Stimulated activated naive B cell treated with anti-CD40 and anti-IgM and Interleukin-4, amounts not matched to agents 10 μg/mL and 1 μg/mL and 100 μg/mL, for 72 hours (primary cell): Measurements from ENCODE around the gene LRRC8D.

ENCODE experiments used
- ATAC-seq, 2 donors: fragments of 150-1000 bp; cut with Tn5 transposase; replicated peaks; 2 replicates each; pipeline ENCODE4 v1.10.0; 2021; ENCODE audit warnings: moderate library complexity in 1 of 2
- DNase-seq: peaks from one replicate; pipeline ENCODE4 v3.0.0; 2021
- H3K27ac Mint-ChIP-seq: one replicate; pipeline ENCODE4 v1.8.0; 2022; ENCODE audit warnings: mild to moderate bottlenecking, mixed read lengths
- H3K27me3 Mint-ChIP-seq, 2 donors: one replicate each; pipeline ENCODE4 v1.8.0; 2022; ENCODE audit warnings: mixed read lengths in 2 of 2
- H3K36me3 Mint-ChIP-seq, 2 donors: one replicate each; pipeline ENCODE4 v1.8.0; 2022; ENCODE audit warnings: mixed read lengths in 2 of 2, mild to moderate bottlenecking in 1 of 2
- H3K4me1 Mint-ChIP-seq, 2 donors: one replicate each; pipeline ENCODE4 v1.8.0; 2022; ENCODE audit warnings: mixed read lengths in 2 of 2, mild to moderate bottlenecking in 1 of 2
- H3K4me3 Mint-ChIP-seq, 2 donors: one replicate each; pipeline ENCODE4 v1.8.0; 2022; ENCODE audit warnings: mild to moderate bottlenecking in 2 of 2, mixed read lengths in 2 of 2, moderate library complexity in 1 of 2
- H3K9me3 Mint-ChIP-seq, 2 donors: one replicate each; pipeline ENCODE4 v1.8.0; 2022; ENCODE audit warnings: mixed read lengths in 2 of 2, mild to moderate bottlenecking in 1 of 2

The LRRC8D gene

GRCh38 chr1:89952605-89953130, 131.8 kb downstream of the LRRC8D start:
- Mint-ChIP-seq H3K9me3 (no peaks in the 10 kb centered on the region), H3K4me3 (no peak overlapping the region), H3K4me1 (peaks cover 13 to 22% of the 10 kb centered on the region in 2 donors), H3K27ac (no peak overlapping the region), H3K27me3 (no peaks in the 10 kb centered on the region), H3K36me3 (no peaks in the 10 kb centered on the region)
- ATAC-seq: no peak
- DNase-seq: no peak

DNA sequence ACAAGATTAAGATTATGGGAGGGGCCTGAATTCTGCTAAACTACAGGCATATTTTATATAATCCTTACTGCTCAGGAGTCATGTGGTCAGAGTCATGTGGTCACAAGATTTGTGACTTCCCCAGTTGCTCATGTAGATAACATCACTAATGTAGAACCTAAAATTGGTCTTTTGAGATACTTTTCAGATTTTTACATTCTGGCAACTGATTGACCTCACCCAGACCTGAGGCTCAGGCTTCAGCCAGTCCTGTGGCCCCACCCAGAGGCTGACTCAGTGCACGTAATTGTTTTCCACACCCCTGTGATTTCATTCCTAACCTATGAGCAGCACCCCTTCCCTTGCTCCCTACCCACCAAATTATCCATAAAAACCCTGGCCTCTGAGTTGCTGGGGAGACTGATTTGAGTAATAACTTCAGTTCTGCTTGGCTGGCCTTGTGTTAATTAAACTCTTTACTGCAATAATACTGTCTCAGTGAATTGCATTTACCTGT, 132.3 kb downstream of the LRRC8D start:
- peak; percentile 71 to 77 for ATAC-seq
- no peak for DNase-seq
- H3K4me1 Mint-ChIP-seq: peaks cover 13 to 22% of the 10 kb centered on the region in 2 donors
- no peak overlapping the region for H3K27ac Mint-ChIP-seq
- no peak overlapping the region for H3K4me3 Mint-ChIP-seq
- H3K27me3 Mint-ChIP-seq: no peaks in the 10 kb centered on the region
- peaks cover 0 to 1% of the 10 kb centered on the region in 2 donors for H3K9me3 Mint-ChIP-seq
- H3K36me3 Mint-ChIP-seq: peaks cover 0 to 2% of the 10 kb centered on the region in 2 donors

DNA sequence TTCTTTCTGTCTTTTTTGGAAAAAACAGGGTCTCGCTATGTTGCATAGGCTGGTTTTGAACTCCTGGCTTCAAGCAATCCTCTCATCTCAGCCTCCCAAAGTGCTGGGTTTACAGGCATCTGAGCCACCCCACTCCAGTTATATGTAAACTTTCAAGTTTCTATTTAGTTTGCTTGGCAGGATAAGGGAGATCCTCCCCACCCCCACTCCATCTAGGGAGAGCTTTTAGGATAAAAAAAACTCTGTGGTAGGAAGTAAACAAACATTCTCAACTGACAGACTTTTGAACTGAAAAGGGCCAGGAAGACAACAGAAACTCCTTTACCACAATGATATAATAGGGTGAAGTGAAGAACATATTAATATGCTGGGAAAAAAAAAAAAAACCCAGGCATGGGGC, 133.1 kb downstream of the LRRC8D start:
- H3K4me1 Mint-ChIP-seq: peaks cover 13 to 22% of the 10 kb centered on the region in 2 donors
- no peaks in the 10 kb centered on the region for H3K27me3 Mint-ChIP-seq
- peaks cover 0 to 1% of the 10 kb centered on the region in 2 donors for H3K9me3 Mint-ChIP-seq
- no peak overlapping the region for H3K27ac Mint-ChIP-seq
- peaks cover 0 to 4% of the 10 kb centered on the region in 2 donors for H3K36me3 Mint-ChIP-seq
- DNase-seq: no peak
- no peak for ATAC-seq
- no peak overlapping the region for H3K4me3 Mint-ChIP-seq

DNA sequence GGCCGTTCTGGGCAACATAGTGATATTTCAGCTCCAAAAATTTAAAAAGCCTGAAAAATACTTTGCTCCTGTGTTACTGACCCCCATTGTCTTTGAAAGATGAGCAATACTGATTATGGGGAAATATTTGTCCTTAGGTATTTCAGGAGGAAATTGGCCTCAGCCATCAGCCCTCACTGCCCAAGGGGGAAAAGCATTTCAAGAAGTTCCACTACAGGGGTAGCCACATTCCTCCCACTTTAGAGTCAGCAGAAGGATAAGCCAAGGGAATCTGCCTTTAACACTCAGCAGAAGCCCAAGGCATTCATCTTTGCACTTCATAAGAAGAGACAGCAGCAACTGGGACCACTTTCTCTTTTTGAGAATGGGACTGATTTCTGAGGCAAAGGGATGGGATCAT, 133.6 kb downstream of the LRRC8D start:
- DNase-seq: no peak
- no peak overlapping the region for H3K27ac Mint-ChIP-seq
- H3K27me3 Mint-ChIP-seq: no peaks in the 10 kb centered on the region
- H3K4me3 Mint-ChIP-seq: no peak overlapping the region
- no peak for ATAC-seq
- peaks cover 0 to 4% of the 10 kb centered on the region in 2 donors for H3K36me3 Mint-ChIP-seq
- H3K4me1 Mint-ChIP-seq: peaks cover 13 to 22% of the 10 kb centered on the region in 2 donors
- H3K9me3 Mint-ChIP-seq: peaks cover 0 to 1% of the 10 kb centered on the region in 2 donors

DNA sequence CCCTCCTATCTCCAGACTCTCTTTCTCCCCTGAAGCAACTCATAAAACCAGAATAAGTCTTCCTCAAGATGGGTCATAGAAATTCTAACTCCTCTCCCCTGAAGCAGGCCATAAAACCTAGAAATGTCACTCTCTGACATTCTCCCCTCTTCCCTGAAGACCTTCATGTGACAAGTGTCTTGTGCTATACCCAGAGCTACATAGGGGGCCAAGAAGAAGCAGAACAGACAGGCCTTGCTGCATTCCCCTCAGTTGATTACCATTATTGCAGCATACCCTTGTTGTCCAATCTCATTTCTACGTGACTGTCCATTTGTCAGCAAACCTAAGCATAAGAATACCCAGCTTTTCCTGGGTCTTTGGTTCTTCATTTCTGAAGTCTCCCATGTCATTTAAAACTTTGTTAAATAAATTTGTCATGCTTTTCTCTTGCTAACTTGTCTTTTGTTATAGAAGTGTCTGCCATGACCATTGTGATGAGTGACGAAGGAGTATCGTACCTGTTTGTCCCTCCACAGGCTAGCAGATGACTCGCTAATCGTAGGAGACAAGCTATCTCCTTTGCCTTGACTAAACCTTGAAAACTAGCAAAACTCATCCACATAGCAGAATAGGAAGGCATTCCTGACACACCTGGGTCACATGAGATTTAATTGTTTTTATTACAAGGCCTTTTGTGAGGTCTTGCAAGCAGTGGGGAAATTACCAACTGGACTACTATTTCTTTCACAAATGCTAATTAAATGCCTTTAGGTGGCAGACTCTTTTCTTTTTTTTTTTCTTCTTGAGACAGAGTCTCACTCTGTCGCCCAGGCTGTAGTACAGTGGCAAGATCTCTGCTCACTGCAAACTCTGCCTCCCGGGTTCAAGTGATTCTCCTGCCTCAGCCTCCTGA, 134.7 kb downstream of the LRRC8D start:
- peaks cover 13 to 22% of the 10 kb centered on the region in 2 donors for H3K4me1 Mint-ChIP-seq
- ATAC-seq (no peak), DNase-seq (no peak)
- H3K36me3 Mint-ChIP-seq: peaks cover 4% of the 10 kb centered on the region in 2 donors
- H3K27ac Mint-ChIP-seq: no peak overlapping the region
- no peaks in the 10 kb centered on the region for H3K27me3 Mint-ChIP-seq
- peaks cover 0 to 3% of the 10 kb centered on the region in 2 donors for H3K9me3 Mint-ChIP-seq
- no peak overlapping the region for H3K4me3 Mint-ChIP-seq

GRCh38 chr1:89957107-89957506, 136.3 kb downstream of the LRRC8D start:
- Mint-ChIP-seq H3K4me1 (peaks cover 16 to 20% of the 10 kb centered on the region in 2 donors), H3K27ac (no peak overlapping the region), H3K9me3 (peaks cover 0 to 3% of the 10 kb centered on the region in 2 donors), H3K4me3 (no peak overlapping the region), H3K36me3 (peaks cover 4% of the 10 kb centered on the region in 2 donors), H3K27me3 (no peaks in the 10 kb centered on the region)
- ATAC-seq (no peak), DNase-seq (no peak)

- no peak for ATAC-seq
- no peak for DNase-seq
- peaks cover 0 to 3% of the 10 kb centered on the region in 2 donors for H3K9me3 Mint-ChIP-seq
- H3K27me3 Mint-ChIP-seq: no peaks in the 10 kb centered on the region
- H3K36me3 Mint-ChIP-seq: peaks cover 4% of the 10 kb centered on the region in 2 donors
- no peak overlapping the region for H3K27ac Mint-ChIP-seq
- H3K4me1 Mint-ChIP-seq: peaks cover 16 to 22% of the 10 kb centered on the region in 2 donors
- no peak overlapping the region for H3K4me3 Mint-ChIP-seq
Observed at GRCh38 chr1:89958851-89959654, 138.2 kb downstream of the LRRC8D start.

- ATAC-seq: no peak
- Mint-ChIP-seq H3K4me1 (peaks cover 16 to 22% of the 10 kb centered on the region in 2 donors), H3K4me3 (no peak overlapping the region), H3K27me3 (no peaks in the 10 kb centered on the region), H3K9me3 (peaks cover 0 to 3% of the 10 kb centered on the region in 2 donors), H3K36me3 (peaks cover 4% of the 10 kb centered on the region in 2 donors), H3K27ac (no peak overlapping the region)
- DNase-seq: no peak
Observed at GRCh38 chr1:89959719-89960118, 138.9 kb downstream of the LRRC8D start.

GRCh38 chr1:89962024-89962741, 141.4 kb downstream of the LRRC8D start:
- H3K4me1 Mint-ChIP-seq: peaks cover 15 to 24% of the 10 kb centered on the region in 2 donors
- peaks cover 0 to 3% of the 10 kb centered on the region in 2 donors for H3K9me3 Mint-ChIP-seq
- H3K27me3 Mint-ChIP-seq: no peaks in the 10 kb centered on the region
- peak overlapping the region; percentile 14 for H3K27ac Mint-ChIP-seq
- no peak overlapping the region for H3K4me3 Mint-ChIP-seq
- H3K36me3 Mint-ChIP-seq: peaks cover 4% of the 10 kb centered on the region in 2 donors
- DNase-seq (no peak), ATAC-seq (peak in 1 of 2 donors; percentile 23)

DNA sequence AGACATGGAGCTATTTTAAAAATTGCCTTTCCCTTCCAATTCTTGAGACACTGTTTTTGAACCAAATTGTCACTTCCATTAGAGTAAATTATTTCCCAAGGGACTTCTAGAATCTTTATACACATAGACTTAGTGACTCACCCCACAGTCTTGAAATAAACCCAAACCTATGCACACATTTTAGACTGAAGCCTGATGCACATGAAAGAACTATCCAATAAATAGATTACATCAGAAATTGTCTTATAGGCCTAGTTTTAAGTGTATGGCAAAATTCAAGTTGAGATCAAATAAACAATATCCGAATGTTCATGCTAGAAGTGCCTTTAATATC, 141.9 kb downstream of the LRRC8D start:
- H3K4me3 Mint-ChIP-seq: no peak overlapping the region
- peaks cover 0 to 3% of the 10 kb centered on the region in 2 donors for H3K9me3 Mint-ChIP-seq
- peaks cover 13 to 25% of the 10 kb centered on the region in 2 donors for H3K4me1 Mint-ChIP-seq
- no peak for DNase-seq
- peaks cover 4% of the 10 kb centered on the region in 2 donors for H3K36me3 Mint-ChIP-seq
- H3K27ac Mint-ChIP-seq: no peak overlapping the region
- ATAC-seq: no peak
- H3K27me3 Mint-ChIP-seq: no peaks in the 10 kb centered on the region

DNA sequence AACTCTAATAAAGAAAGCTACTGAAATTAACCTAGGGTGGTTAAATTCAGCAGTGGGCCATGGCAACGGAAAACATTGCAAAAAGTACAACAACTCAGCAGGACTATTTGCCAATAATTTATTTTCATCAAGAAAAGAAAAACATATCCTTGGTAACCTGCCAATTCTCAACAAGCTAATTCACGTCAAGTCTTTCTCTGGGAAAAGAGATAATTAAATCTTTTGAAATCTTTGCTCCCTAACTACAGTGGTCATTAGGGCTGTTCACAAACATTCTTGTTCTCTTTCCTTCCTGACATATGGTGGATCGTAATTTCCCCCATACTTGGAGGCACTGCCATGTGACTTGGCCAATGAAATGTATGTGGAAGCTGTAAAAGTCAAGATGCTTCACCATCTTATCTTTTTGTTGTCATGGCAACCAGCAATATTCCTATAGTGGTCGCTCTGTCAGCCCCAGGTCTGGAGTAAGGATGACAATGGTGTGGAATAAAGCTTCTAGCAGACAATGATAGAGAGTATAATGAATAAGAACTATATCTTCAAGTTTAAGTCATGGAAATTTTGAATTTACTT, 144.4 kb downstream of the LRRC8D start:
- H3K27me3 Mint-ChIP-seq: no peaks in the 10 kb centered on the region
- ATAC-seq (no peak), DNase-seq (no peak)
- no peaks in the 10 kb centered on the region for H3K9me3 Mint-ChIP-seq
- H3K27ac Mint-ChIP-seq: no peak overlapping the region
- H3K4me3 Mint-ChIP-seq: no peak overlapping the region
- peaks cover 13 to 25% of the 10 kb centered on the region in 2 donors for H3K4me1 Mint-ChIP-seq
- no peaks in the 10 kb centered on the region for H3K36me3 Mint-ChIP-seq

DNA sequence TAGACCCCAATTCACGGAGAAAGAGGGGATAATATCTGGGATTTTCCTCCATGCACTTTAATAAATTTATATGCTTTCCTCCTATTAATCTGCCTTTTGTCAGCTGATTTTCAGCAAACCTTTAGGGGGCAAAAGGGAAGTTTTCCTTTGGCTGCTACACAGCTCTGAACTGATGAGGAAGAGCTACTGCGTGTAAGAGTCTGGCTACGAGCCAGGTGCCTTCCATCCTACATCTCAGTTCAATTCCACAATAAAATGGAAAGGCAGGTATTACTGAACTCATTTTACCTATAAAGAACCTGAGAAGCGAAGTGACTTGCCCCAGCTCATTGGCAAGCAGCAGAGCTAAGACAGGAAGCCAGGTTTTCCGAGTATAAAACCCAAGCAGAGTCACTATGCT, 145.8 kb downstream of the LRRC8D start:
- H3K4me3 Mint-ChIP-seq: no peak overlapping the region

GRCh38 chr1:89971600-89971999, 150.8 kb downstream of the LRRC8D start:
- no peak for DNase-seq
- peak; percentile 43 to 58 for ATAC-seq
- Mint-ChIP-seq H3K4me3 (no peak overlapping the region), H3K27me3 (no peaks in the 10 kb centered on the region), H3K36me3 (no peaks in the 10 kb centered on the region), H3K4me1 (peaks cover 11 to 23% of the 10 kb centered on the region in 2 donors), H3K9me3 (no peaks in the 10 kb centered on the region), H3K27ac (no peak overlapping the region)

More for the DNA sequence above, 145.8 kb downstream of the LRRC8D start:
- no peak for ATAC-seq
- Mint-ChIP-seq H3K36me3 (no peaks in the 10 kb centered on the region), H3K27ac (peak overlapping the region; percentile 9), H3K9me3 (no peaks in the 10 kb centered on the region), H3K4me1 (peaks cover 13 to 25% of the 10 kb centered on the region in 2 donors), H3K27me3 (no peaks in the 10 kb centered on the region)
- DNase-seq: no peak
